ENCODE results near the gene HMOX1. TPM values are rescaled to one million over a fixed set of nuclear protein-coding genes. Genes with fewer than 3 reads are reported as not detected.

HMOX1 gene
- total and polyA plus RNA-seq, 2 of the 8 experiments (the other 6 are each of a cell fraction or from before 2014, with no cell fraction given), result 25.0 to 41.6 TPM

DNA sequence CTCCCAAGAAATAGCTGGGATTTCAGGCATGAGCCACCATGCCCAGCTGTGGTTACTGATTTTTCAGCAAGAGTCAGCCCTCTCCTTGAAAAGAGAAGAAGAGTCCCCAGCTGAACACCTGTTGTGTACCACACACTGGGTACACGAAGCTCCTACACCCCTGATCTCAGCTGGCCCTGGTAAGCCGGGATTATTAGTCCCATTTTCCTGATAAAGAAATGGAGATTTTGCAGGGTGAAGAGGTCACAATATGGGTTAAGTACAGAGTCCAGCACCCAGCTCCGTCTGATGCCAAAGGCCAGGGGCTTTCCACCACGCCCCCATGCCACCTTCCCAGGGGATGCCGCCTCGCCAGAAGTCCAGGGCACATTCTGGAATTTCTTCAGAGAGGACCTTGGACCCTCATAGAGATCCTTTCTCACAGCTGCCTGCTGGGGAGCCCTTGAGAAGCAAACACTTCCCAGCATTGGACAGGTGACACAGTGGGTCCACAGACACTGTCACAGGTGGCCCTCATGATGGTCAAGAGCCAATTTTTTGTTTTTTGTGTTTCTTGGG is 19.8 kb upstream of the HMOX1 start (continued):
- TF ChIP-seq USF2 (IDR thresholded peaks at IDR 0.05; ENCODE audit: low read length), result no peak
- TF ChIP-seq JUN (IDR thresholded peaks at IDR 0.05; ENCODE audit: low read depth, low read length), result no peak
